Omental fat pad (tissue), 4 donors: ENCODE results near the gene CDK4. TPM values are rescaled to one million over a fixed set of nuclear protein-coding genes. Genes with fewer than 3 reads are reported as not detected.

Experiments used
- ATAC-seq: fragments of 150-250 bp; one replicate; pipeline ENCODE4 v1.9.1; 2016; ENCODE audit warnings: mild to moderate bottlenecking, moderate library complexity; ENCODE audit not compliant: low FRiP score
- DNase-seq: peaks from one replicate; pipeline ENCODE4 v3.0.0-alpha.2; 2019; ENCODE audit warnings: low spot score
- total RNA-seq, 4 donors: library from RNA; depleted of rRNA; stranded (reverse); fragments of >200 nt; gene quantifications; one replicate each; pipeline ENCODE4 v1.1.0, GENCODE V29; 2016
- TF ChIP-seq, protein P1 (sequence below), 3 donors: fragments of 450-650 bp; IDR thresholded peaks; one replicate each; pipeline ENCODE4 v1.5.1; 2016 to 2017; ENCODE audit warnings: antibody characterized with exemption in 3 of 3, mild to moderate bottlenecking in 3 of 3, moderate library complexity in 2 of 3

Gene CDK4
- total RNA-seq, 4 donors from 2014 or later, result 81.9 to 96.2 (median 89.0) TPM

DNA sequence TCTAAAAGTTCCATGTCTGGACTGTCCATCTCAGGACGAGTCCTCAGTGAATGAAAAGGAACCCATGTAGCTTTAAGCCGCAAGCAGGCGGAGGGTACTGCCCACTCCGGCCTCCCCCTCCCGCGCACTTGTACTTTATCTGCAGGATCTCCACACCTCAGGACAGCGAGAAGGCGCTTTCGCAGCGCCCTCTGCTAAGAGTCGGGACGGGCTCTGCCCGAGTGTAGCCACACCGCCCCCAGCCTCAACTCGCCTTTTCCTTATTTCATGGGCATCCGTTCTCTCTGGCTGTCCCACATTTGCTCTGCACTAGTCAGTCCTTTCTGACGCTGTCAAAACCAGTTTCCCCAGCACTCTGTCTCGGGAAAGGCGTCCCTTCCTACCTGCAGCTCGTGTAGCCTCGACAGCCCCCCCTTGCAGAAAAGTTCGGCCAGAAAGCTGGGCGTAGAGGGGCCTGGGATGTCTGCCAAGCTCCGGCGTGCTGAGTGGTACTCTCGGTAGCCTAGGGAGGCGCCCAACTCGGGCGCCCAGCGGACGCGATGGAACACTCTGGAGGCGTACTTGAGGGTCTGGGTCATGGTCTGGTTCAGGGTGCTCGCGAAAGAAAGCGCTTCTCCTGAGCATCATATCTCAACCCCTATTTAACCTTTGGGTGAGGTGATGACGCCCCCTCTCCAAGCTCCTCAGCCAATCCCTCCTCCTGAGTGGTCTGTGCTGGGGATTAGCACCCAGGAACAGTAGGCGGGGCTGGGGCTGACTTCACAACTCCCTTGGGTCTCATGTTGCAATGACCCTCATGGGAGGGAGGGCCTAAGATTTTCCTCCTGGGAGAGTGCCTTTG, 14.6 kb upstream of the CDK4 start, which contains the start of gene CYP27B1:
CYP27B1 (minus strand) TSS at position 615 of the 841 bp plus-strand sequence; CDS start at position 578, 37 bp downstream.
- DNase-seq, result no peak

DNA sequence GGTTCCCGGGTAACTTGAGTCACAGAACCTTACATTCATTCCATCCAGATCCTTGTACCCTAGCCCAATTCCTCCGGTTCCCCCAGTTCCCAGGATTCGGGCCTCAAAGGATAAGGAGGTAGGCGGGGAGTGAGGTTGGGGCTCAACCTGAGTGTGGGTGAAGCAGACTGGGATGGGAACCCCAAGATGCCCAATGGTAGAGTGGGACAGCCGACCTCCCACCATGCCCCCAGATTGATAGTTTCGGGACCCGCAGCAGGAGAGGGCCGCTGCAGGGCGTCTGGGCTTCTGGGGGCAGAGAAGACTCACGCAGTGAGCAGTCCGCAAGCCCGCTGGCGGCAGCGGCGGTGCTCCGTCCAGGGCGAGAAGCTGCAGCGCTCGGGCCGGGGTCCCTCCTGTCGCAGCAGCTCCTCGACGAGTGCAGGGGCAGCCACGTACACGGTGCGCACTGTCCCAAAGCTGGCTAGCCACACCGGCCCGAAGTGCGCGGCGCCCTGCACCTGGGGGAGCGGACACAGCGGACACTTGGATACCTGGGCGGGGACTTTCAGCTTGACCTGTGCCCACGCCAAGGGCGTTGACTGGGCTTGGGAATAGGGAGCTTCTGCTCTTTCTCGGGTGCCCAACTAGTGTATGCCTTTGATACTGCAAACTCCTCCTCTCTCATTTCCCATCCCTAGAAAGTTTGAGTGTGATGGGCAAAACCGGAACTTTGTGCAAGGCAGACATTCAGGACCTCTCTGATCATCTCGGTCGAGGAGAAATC, 13.8 kb upstream of the CDK4 start:
- no peak for ATAC-seq
- TF ChIP-seq, protein P1, sequence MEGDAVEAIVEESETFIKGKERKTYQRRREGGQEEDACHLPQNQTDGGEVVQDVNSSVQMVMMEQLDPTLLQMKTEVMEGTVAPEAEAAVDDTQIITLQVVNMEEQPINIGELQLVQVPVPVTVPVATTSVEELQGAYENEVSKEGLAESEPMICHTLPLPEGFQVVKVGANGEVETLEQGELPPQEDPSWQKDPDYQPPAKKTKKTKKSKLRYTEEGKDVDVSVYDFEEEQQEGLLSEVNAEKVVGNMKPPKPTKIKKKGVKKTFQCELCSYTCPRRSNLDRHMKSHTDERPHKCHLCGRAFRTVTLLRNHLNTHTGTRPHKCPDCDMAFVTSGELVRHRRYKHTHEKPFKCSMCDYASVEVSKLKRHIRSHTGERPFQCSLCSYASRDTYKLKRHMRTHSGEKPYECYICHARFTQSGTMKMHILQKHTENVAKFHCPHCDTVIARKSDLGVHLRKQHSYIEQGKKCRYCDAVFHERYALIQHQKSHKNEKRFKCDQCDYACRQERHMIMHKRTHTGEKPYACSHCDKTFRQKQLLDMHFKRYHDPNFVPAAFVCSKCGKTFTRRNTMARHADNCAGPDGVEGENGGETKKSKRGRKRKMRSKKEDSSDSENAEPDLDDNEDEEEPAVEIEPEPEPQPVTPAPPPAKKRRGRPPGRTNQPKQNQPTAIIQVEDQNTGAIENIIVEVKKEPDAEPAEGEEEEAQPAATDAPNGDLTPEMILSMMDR (IDR thresholded peaks at IDR 0.05), result no peak
- no peak for DNase-seq

More for the DNA sequence above, 14.6 kb upstream of the CDK4 start, which contains the start of gene CYP27B1:
- no peak for ATAC-seq
- TF ChIP-seq, protein P1 (IDR thresholded peaks at IDR 0.05), result no peak

GRCh38 chr12:57765003-57765697, 13.0 kb upstream of the CDK4 start:
- DNase-seq (no peak), ATAC-seq (peak; percentile 64)
- TF ChIP-seq, protein P1 (IDR thresholded peaks at IDR 0.05), result no peak

DNA sequence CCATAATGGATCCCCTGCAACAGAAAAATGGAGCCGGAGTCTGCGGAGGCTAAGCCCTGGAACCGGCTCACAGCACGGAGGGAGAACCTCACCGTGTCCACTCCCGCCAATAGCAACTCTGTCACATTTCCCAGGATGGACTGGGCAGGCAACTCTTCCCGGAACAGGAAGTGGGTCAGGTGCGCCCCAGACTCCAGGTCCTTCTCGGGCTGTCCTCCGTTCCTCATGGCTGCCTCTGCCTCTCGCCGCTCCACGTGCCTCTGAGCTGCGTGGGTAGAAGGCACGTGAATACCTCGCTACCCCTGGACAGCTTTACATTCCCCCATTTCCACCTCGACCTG, 12.5 kb upstream of the CDK4 start:
- DNase-seq (no peak), ATAC-seq (no peak)
- TF ChIP-seq, protein P1 (IDR thresholded peaks at IDR 0.05), result no peak

DNA sequence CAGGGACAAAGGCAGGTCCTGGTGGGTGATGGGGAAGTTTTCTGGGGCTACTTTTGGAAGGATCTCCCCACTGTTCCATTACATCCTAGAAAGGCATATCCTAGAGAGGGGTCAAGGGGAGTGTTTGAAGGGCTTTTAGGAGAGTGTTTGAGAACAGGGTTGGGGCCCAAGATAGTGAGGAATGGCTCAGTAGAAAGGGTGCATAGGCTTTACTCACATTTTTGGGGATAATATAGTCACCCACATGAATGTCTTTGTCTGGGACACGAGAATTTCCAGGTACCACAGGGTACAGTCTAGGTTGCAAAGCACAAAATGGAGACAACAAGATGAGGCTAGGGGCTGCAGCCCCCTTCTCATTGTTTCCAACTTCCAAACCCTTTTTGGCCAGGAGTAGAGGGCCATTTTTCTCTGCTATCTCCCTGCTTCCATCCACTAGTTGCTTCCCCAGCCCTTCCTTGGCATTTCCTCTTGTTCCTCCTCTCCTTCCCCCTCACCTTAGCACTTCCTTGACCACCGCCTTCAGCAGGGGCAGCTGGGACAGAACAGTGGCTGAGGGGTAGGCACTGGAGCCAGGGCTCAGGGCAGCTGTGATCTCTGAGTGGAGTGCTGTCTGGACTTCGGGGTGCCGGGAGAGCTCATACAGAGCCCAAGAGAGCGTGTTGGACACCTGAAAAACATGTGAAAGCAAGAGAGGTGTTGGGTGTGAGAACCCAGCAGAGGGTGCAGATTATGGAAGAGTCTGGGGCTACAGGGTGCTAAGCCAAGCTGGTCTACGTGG, 12.0 kb upstream of the CDK4 start:
- TF ChIP-seq, protein P1 (IDR thresholded peaks at IDR 0.05), result no peak
- no peak for DNase-seq
- ATAC-seq, result no peak

DNA sequence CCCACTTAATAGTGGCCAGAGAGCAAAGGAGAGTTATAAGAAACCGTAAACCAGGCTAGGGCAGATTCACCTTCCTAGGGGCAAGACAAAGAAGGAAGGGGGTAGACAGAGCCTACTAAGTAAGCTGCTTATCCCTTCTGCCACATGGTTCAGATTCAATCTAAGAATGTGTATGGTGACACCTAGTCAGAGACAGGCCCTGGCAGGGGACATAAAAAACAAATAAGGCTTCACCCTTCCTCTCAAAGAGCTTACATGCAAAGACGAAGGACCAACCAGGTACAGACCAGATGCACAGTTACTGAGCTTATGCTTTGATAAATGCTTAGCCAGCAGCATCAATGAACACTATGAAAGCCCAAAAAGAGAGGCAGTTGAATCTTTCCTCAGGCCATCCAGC, 10.4 kb upstream of the CDK4 start:
- DNase-seq, result no peak
- no peak for ATAC-seq
- TF ChIP-seq, protein P1 (IDR thresholded peaks at IDR 0.05), result no peak
